NT2/D1 (cell line): ENCODE data around the gene FCN2.

Experiments
- SUZ12 ChIP-seq: IDR thresholded peaks from 2 replicates; pipeline ENCODE4 v1.6.1; 2011; ENCODE audit not compliant: insufficient read length, insufficient read depth; ENCODE audit errors: extremely low read depth
- YY1 ChIP-seq: IDR thresholded peaks from 2 replicates; pipeline ENCODE4 v1.6.1; 2011; ENCODE audit not compliant: insufficient read length, insufficient read depth

DNA sequence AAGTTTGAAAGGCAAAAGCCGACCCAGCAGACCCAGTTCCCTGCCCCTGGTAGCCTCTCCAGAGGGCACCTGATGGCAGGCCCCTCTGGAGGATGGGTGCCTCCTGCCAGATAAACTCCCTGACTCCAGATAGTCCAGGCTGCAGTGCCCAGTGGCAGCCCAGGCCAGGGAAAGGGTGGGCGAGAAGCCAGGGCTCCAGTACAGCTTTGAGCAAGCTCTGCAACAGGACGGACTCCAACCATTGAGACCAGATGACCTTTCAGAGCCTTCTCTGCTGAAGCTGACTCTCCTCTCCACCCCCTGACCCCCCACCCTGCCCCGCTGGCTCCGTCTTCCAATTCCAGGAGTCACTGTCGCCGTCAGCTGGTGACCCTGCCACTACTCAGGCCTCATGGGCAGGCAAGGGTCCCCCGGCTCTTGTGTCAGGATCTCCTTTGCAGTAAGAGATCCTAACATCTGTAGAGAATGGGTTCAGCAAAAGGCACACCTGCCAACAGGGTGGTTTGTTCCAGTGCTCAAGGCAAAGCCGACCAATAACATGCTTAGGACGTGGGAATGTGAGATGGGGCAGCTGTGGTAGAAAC, 52.6 kb downstream of the FCN2 start:
- TF ChIP-seq SUZ12 = no peak
- no peak for TF ChIP-seq YY1
